ENCODE measurements around the gene SCN11A. TPM values are rescaled to one million over a fixed set of nuclear protein-coding genes. Genes with fewer than 3 reads are reported as not detected.

The SCN11A gene
- total RNA-seq, 1 experiment from 2014 or later, result not detected

DNA sequence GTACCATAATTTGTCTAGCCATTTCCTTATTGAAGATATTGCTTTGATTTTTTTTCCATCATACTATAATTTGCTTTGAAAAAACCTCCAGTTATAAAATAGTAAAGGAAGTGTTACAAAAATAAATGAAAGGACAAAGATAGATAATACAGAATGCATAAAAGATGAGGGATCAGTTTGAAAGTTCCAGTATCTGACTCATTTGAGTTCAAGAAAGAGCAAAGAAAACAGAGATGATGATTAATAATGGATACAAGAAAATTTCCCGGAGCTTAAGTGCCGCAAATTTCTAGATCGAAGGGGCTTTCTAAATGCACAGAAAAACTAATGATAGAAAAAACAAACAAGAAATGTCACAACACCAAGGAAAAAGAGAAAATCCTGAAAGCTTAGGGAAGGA is 4.4 kb upstream of the SCN11A start:
- DNase-seq (ENCODE audit: low read depth, low spot score) (no peak), ATAC-seq (no peak)
- POLR2A ChIA-PET, result no interaction called here
- Histone ChIP-seq H3K4me1 (ENCODE audit: control insufficient read depth, insufficient read depth, low read length) (peaks cover 5% of the 10 kb centered on the region; the same call in 1 of the 2 replicates), H3K27ac (ENCODE audit: low read length) (no peak overlapping the region), H3K4me3 (ENCODE audit: low read depth in 2 of 2, low read length in 2 of 2) (no peak overlapping the region), H3K36me3 (ENCODE audit: control insufficient read depth, insufficient read depth, low read length) (no peaks in the 10 kb centered on the region), H3K9me3 (ENCODE audit: control insufficient read depth, insufficient read depth, low read depth, low read length) (no peaks in the 10 kb centered on the region; the same call in 1 of the 2 replicates), H3K27me3 (ENCODE audit: control insufficient read depth, insufficient read depth, low read length) (no peaks in the 10 kb centered on the region)
- intact Hi-C loops (cut with micrococcal nuclease; ENCODE audit: unreplicated experiment), result no loop called here
- CTCF ChIA-PET, result no interaction called here
- no peak for TF ChIP-seq TCF7L2 (IDR thresholded peaks at IDR 0.05; ENCODE audit: low read depth, low read length)
- in situ Hi-C loops (cut with HindIII; ENCODE audit: low pct_unique_long_range_greater_than_20kb, low sequenced_read_pairs), result no loop called here
- no TSS peak for BruUV-seq (replicated peaks)

DNA sequence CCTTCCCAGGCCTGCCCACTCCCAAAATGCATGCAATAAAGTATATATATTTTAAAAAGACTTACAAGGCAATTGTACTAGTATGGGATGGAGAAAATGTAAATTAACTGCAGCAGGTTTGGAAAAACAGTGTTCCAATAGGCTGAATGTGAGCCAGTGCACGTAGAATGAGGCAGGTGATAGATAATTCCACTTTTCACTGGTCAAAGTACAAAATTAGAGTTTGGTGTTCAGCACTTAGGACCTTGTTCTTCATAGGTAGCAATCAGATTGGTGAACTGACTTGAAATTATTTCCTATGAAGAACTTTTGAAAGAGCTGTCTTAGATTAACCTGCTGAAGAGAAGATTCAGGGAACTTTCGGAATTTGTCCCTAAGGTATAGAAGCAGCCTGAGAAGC is 2.0 kb upstream of the SCN11A start:
- DNase-seq (ENCODE audit: low read depth, low spot score) (no peak), ATAC-seq (no peak)
- Histone ChIP-seq H3K4me1 (ENCODE audit: control insufficient read depth, insufficient read depth, low read length) (peaks cover 2% of the 10 kb centered on the region; the same call in 1 of the 2 replicates), H3K9me3 (ENCODE audit: control insufficient read depth, insufficient read depth, low read depth, low read length) (no peaks in the 10 kb centered on the region), H3K27ac (ENCODE audit: low read length) (no peak overlapping the region), H3K36me3 (ENCODE audit: control insufficient read depth, insufficient read depth, low read length) (no peaks in the 10 kb centered on the region), H3K4me3 (ENCODE audit: low read depth in 2 of 2, low read length in 2 of 2) (no peak overlapping the region), H3K27me3 (ENCODE audit: control insufficient read depth, insufficient read depth, low read length) (no peaks in the 10 kb centered on the region)
- intact Hi-C loops (cut with micrococcal nuclease; ENCODE audit: unreplicated experiment), result no loop called here
- BruUV-seq (replicated peaks), result TSS peak; percentile 54
- ChIA-PET CTCF (no interaction called here), POLR2A (no interaction called here)
- in situ Hi-C loops (cut with HindIII; ENCODE audit: low pct_unique_long_range_greater_than_20kb, low sequenced_read_pairs), result no loop called here
- TF ChIP-seq, protein P1, sequence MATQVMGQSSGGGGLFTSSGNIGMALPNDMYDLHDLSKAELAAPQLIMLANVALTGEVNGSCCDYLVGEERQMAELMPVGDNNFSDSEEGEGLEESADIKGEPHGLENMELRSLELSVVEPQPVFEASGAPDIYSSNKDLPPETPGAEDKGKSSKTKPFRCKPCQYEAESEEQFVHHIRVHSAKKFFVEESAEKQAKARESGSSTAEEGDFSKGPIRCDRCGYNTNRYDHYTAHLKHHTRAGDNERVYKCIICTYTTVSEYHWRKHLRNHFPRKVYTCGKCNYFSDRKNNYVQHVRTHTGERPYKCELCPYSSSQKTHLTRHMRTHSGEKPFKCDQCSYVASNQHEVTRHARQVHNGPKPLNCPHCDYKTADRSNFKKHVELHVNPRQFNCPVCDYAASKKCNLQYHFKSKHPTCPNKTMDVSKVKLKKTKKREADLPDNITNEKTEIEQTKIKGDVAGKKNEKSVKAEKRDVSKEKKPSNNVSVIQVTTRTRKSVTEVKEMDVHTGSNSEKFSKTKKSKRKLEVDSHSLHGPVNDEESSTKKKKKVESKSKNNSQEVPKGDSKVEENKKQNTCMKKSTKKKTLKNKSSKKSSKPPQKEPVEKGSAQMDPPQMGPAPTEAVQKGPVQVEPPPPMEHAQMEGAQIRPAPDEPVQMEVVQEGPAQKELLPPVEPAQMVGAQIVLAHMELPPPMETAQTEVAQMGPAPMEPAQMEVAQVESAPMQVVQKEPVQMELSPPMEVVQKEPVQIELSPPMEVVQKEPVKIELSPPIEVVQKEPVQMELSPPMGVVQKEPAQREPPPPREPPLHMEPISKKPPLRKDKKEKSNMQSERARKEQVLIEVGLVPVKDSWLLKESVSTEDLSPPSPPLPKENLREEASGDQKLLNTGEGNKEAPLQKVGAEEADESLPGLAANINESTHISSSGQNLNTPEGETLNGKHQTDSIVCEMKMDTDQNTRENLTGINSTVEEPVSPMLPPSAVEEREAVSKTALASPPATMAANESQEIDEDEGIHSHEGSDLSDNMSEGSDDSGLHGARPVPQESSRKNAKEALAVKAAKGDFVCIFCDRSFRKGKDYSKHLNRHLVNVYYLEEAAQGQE (IDR thresholded peaks at IDR 0.05; ENCODE audit: insufficient read depth in 1 of 2, low read depth in 2 of 2, low read length in 1 of 2), result no peak
- TF ChIP-seq SIN3A (IDR thresholded peaks at IDR 0.05; ENCODE audit: borderline replicate concordance, insufficient read depth, low read depth, low read length), result no peak
- TF ChIP-seq POLR2AphosphoS5 (IDR thresholded peaks at IDR 0.05; ENCODE audit: low read depth, low read length), result no peak
- TF ChIP-seq TCF7L2 (IDR thresholded peaks at IDR 0.05; ENCODE audit: low read depth, low read length), result no peak
- TF ChIP-seq, protein P2, sequence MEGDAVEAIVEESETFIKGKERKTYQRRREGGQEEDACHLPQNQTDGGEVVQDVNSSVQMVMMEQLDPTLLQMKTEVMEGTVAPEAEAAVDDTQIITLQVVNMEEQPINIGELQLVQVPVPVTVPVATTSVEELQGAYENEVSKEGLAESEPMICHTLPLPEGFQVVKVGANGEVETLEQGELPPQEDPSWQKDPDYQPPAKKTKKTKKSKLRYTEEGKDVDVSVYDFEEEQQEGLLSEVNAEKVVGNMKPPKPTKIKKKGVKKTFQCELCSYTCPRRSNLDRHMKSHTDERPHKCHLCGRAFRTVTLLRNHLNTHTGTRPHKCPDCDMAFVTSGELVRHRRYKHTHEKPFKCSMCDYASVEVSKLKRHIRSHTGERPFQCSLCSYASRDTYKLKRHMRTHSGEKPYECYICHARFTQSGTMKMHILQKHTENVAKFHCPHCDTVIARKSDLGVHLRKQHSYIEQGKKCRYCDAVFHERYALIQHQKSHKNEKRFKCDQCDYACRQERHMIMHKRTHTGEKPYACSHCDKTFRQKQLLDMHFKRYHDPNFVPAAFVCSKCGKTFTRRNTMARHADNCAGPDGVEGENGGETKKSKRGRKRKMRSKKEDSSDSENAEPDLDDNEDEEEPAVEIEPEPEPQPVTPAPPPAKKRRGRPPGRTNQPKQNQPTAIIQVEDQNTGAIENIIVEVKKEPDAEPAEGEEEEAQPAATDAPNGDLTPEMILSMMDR (IDR thresholded peaks at IDR 0.05), result no peak

DNA sequence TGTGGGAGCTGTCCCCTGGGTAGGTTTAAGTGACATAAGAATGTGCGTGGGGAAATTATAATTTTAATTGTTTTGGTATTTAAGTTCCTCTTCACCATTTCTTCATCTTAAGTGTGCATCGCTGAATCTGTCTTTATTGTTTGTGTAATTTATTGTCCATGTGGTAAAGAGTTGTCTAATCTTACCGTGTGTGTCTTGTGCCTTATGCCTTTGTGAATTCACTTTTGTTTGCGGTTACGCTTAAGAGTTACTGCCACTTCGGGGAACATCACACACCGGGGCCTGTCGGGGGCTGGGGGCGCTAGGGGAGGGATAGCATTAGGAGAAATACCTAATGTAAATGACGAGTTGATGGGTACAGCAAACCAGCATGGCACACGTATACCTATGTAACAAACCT is 839 bp upstream of the SCN11A start:
- H3K27me3 ChIP-seq (ENCODE audit: control insufficient read depth, insufficient read depth, low read length), result no peaks in the 10 kb centered on the region
- peak overlapping the region; percentile 61 to 82 for H3K4me3 ChIP-seq (ENCODE audit: low read depth in 2 of 2, low read length in 2 of 2)
- DNase-seq (ENCODE audit: low read depth, low spot score) (no peak), ATAC-seq (no peak)
- ChIA-PET CTCF (no interaction called here), POLR2A (no interaction called here)
- TF ChIP-seq POLR2AphosphoS5 (IDR thresholded peaks at IDR 0.05; ENCODE audit: low read depth, low read length) (no peak), TCF7L2 (IDR thresholded peaks at IDR 0.05; ENCODE audit: low read depth, low read length) (no peak), SIN3A (IDR thresholded peaks at IDR 0.05; ENCODE audit: borderline replicate concordance, insufficient read depth, low read depth, low read length) (no peak)
- TF ChIP-seq, protein P1 (IDR thresholded peaks at IDR 0.05; ENCODE audit: insufficient read depth in 1 of 2, low read depth in 2 of 2, low read length in 1 of 2), result no peak
- TF ChIP-seq, protein P2 (IDR thresholded peaks at IDR 0.05), result no peak
- intact Hi-C loops (cut with micrococcal nuclease; ENCODE audit: unreplicated experiment), result no loop called here
- peak overlapping the region; percentile 88 for H3K27ac ChIP-seq (ENCODE audit: low read length)
- no TSS peak for BruUV-seq (replicated peaks)
- H3K4me1 ChIP-seq (ENCODE audit: control insufficient read depth, insufficient read depth, low read length), result peaks cover 2% of the 10 kb centered on the region; the same call in 1 of the 2 replicates
- in situ Hi-C loops (cut with HindIII; ENCODE audit: low pct_unique_long_range_greater_than_20kb, low sequenced_read_pairs), result no loop called here
- no peaks in the 10 kb centered on the region for H3K9me3 ChIP-seq (ENCODE audit: control insufficient read depth, insufficient read depth, low read depth, low read length)
- H3K36me3 ChIP-seq (ENCODE audit: control insufficient read depth, insufficient read depth, low read length), result no peaks in the 10 kb centered on the region
